B cell (primary cell): ENCODE measurements around the gene RPTOR.

ENCODE experiments used
- EZH2 ChIP-seq: IDR thresholded peaks from 2 replicates; pipeline ENCODE4 v1.6.1; 2012; ENCODE audit warnings: borderline replicate concordance, low read depth, mild to moderate bottlenecking, moderate library complexity, low read length; ENCODE audit not compliant: insufficient read depth, poor library complexity, severe bottlenecking
- TF ChIP-seq, protein P1 (sequence below): fragments of 200-600 bp; IDR thresholded peaks from one replicate; pipeline ENCODE4 v1.8.0; 2022; ENCODE audit warnings: antibody characterized with exemption, mild to moderate bottlenecking

GRCh38 chr17:80815151-80815681 is 270.6 kb downstream of the RPTOR start:
- TF ChIP-seq, protein P1, sequence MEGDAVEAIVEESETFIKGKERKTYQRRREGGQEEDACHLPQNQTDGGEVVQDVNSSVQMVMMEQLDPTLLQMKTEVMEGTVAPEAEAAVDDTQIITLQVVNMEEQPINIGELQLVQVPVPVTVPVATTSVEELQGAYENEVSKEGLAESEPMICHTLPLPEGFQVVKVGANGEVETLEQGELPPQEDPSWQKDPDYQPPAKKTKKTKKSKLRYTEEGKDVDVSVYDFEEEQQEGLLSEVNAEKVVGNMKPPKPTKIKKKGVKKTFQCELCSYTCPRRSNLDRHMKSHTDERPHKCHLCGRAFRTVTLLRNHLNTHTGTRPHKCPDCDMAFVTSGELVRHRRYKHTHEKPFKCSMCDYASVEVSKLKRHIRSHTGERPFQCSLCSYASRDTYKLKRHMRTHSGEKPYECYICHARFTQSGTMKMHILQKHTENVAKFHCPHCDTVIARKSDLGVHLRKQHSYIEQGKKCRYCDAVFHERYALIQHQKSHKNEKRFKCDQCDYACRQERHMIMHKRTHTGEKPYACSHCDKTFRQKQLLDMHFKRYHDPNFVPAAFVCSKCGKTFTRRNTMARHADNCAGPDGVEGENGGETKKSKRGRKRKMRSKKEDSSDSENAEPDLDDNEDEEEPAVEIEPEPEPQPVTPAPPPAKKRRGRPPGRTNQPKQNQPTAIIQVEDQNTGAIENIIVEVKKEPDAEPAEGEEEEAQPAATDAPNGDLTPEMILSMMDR, result no peak
- TF ChIP-seq EZH2, result no peak
